Measurements from ENCODE around the gene MAP1LC3B. TPM values are rescaled to one million over a fixed set of nuclear protein-coding genes. Genes with fewer than 3 reads are reported as not detected.
A peak's percentile ranks its signal among the peaks of the same experiment; 100 is the strongest.

MAP1LC3B gene
- total RNA-seq, 1 donor from 2014 or later, result 189 TPM

DNA sequence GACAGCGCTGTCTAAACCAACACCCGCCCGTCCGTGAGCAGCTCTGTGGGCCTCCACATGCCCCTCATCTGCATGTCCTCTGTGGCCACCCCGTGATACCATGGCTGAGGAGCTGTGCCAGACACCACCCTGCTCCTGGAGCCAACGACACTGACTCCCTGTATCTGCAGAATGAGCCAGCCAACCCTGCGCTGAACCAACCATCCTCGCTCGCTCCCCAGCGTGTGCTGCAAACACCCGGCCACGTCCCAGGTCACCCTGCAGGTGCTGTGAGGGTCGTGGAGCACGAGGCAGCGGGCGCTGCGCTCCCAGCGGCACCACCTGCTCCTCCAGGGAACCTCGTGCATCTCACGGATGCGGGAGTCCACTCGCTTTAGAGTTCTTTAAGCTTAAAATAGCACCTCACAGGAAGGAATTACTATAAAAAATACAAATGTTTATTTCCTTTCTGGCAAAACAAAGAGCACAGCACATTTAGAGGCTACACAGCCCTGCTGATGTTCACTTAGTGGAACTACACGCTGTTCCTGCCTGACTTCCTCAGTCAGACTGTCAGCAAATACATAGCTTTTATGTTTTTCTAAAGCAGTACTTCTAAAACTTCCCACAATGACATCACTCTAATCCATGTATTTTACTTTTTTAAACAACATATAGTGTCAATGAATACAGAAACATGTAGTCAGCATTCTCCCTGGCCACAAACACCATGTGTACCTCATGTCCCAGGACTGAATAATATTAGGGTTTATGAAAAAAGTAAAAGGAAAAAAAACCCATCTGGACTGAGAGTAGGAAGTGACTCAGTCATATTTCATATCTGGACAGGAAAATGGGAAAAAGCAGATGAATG is 43.5 kb downstream of the MAP1LC3B start:
- Mint-ChIP-seq H3K4me1 (ENCODE audit: low read depth) (peaks cover 37% of the 10 kb centered on the region), H3K27me3 (ENCODE audit: low read depth) (no peaks in the 10 kb centered on the region), H3K27ac (ENCODE audit: unreplicated experiment) (peak overlapping the region; percentile 65), H3K4me3 (ENCODE audit: unreplicated experiment) (peak overlapping the region; percentile 16), H3K9me3 (ENCODE audit: low read depth) (no peaks in the 10 kb centered on the region), H3K36me3 (ENCODE audit: low read depth) (no peaks in the 10 kb centered on the region)
- peak; percentile 82 for DNase-seq (ENCODE audit: low spot score)
- TF ChIP-seq, protein P1, sequence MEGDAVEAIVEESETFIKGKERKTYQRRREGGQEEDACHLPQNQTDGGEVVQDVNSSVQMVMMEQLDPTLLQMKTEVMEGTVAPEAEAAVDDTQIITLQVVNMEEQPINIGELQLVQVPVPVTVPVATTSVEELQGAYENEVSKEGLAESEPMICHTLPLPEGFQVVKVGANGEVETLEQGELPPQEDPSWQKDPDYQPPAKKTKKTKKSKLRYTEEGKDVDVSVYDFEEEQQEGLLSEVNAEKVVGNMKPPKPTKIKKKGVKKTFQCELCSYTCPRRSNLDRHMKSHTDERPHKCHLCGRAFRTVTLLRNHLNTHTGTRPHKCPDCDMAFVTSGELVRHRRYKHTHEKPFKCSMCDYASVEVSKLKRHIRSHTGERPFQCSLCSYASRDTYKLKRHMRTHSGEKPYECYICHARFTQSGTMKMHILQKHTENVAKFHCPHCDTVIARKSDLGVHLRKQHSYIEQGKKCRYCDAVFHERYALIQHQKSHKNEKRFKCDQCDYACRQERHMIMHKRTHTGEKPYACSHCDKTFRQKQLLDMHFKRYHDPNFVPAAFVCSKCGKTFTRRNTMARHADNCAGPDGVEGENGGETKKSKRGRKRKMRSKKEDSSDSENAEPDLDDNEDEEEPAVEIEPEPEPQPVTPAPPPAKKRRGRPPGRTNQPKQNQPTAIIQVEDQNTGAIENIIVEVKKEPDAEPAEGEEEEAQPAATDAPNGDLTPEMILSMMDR (IDR thresholded peaks at IDR 0.05), result no peak

DNA sequence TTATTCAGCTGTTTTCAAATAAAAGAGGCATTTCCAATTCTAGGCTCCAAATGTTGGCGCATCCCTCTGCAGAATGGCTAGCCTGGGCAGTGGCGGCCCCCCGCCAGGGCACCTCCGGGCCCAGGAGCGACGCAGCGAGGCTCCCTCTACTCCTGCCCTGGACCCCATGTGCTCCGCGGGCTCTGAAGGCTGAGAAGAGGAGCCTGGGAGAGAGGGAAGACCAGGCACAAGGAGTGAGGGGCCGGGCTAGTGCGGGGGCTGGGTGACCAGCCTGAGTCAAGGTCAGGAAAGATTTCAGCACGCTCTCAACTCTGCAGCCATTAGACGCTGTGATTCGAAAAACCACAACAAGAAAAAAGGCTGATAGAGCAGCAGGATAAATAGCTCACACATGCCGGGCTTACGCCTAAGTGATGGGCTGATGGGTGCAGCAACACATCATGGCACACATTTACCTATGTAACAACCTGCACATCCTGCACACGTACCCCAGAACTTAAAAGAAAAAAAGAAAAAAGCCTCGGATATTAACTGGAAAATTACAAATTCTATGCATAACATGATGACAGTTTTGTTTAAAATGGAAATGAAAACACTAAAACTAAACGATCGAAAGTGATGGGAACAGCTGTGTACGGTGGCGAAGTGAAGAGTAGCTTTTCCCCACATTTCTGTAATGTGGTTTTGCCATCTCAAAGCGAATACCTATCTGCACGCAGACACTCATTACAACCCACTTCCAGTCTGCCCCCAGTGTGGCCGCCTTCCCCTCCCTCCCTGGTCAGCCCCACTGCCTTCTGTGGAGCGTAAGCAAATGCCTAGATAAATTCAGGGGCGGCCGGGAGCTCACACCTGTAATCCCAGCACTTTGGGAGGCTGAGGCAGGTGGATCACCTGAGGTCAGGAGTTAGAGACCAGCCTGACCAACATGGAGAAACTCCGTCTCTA is 44.4 kb downstream of the MAP1LC3B start:
- H3K27ac Mint-ChIP-seq (ENCODE audit: unreplicated experiment), result peak overlapping the region; percentile 77
- no peaks in the 10 kb centered on the region for H3K9me3 Mint-ChIP-seq (ENCODE audit: low read depth)
- DNase-seq (ENCODE audit: low spot score), result peak; percentile 61
- no peaks in the 10 kb centered on the region for H3K36me3 Mint-ChIP-seq (ENCODE audit: low read depth)
- peak overlapping the region; percentile 16 for H3K4me3 Mint-ChIP-seq (ENCODE audit: unreplicated experiment)
- no peaks in the 10 kb centered on the region for H3K27me3 Mint-ChIP-seq (ENCODE audit: low read depth)
- TF ChIP-seq, protein P1 (IDR thresholded peaks at IDR 0.05), result no peak
- H3K4me1 Mint-ChIP-seq (ENCODE audit: low read depth), result peaks cover 33% of the 10 kb centered on the region

DNA sequence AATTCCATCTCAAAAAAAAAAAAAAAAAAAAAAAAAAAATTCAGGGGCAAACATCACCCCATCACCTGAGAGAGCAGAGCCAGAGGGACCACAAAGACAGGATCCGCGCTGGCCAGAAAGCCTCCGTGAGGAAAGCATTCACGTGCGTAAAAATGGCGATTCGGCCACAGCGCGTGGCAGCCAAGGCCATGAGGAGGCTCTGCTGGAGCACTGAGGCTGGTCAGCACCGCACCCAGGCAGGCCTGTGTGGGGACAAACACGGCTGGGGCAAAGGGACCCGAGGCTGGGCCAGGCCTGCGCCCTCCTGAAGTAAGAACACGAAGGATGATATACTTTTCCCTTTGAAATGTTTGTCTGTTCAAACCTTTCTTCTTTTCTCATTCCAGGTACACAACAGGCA is 45.2 kb downstream of the MAP1LC3B start:
- Mint-ChIP-seq H3K4me1 (ENCODE audit: low read depth) (peaks cover 31% of the 10 kb centered on the region), H3K27ac (ENCODE audit: unreplicated experiment) (no peak overlapping the region), H3K9me3 (ENCODE audit: low read depth) (no peaks in the 10 kb centered on the region), H3K27me3 (ENCODE audit: low read depth) (no peaks in the 10 kb centered on the region), H3K36me3 (ENCODE audit: low read depth) (no peaks in the 10 kb centered on the region), H3K4me3 (ENCODE audit: unreplicated experiment) (no peak overlapping the region)
- TF ChIP-seq, protein P1 (IDR thresholded peaks at IDR 0.05), result no peak
- DNase-seq (ENCODE audit: low spot score), result peak; percentile 81

DNA sequence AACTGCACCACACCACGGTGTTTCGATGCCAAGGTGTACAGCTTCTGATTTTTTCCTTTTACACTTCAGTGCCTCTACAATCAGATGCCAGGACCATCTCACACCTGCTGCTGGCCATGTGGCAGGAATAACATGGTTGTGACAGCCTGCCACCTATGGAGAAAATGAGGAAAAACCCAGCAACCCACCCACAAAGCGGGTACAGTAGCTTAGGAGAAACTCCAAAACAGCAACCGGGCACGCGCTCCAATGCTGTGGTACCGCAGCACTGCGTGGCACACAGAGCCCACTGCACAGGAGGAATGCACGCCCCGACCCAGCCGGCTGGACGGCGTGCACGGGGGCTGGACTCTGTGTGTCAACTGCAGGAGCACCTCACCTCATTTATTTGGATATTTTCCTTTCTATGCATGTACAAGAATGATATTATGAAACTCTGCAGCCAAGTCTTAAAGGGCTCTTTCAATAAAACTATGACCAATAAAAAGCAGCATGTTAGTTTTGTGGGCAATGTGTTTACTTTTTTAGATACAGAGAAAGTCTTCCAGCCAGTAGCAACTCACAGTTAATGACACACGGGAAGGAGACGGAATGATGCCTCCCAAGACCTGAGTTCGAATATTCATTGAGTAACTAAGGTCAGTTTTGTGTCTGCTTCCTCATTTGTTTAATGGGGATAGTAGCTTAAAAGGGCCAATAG is 45.9 kb downstream of the MAP1LC3B start:
- Mint-ChIP-seq H3K4me3 (ENCODE audit: unreplicated experiment) (no peak overlapping the region), H3K9me3 (ENCODE audit: low read depth) (no peaks in the 10 kb centered on the region), H3K27me3 (ENCODE audit: low read depth) (no peaks in the 10 kb centered on the region), H3K4me1 (ENCODE audit: low read depth) (peaks cover 34% of the 10 kb centered on the region), H3K27ac (ENCODE audit: unreplicated experiment) (no peak overlapping the region), H3K36me3 (ENCODE audit: low read depth) (peaks cover 1% of the 10 kb centered on the region)
- peak; percentile 42 for DNase-seq (ENCODE audit: low spot score)
- TF ChIP-seq, protein P1 (IDR thresholded peaks at IDR 0.05), result no peak

All from chondrocyte (in vitro differentiated cells).